ENCODE measurements around the gene ATP8A2.

GRCh38 chr13:25961294-25961693, 589.5 kb downstream of the ATP8A2 start:
- TF ChIP-seq CTCF (IDR thresholded peaks at IDR 0.05; ENCODE audit: low read length), result no peak
- TF ChIP-seq EZH2phosphoT487 (IDR thresholded peaks at IDR 0.05; ENCODE audit: low read length), result no peak
- no peak for TF ChIP-seq EZH2 (optimal IDR thresholded peaks at IDR 0.05; ENCODE audit: low read depth, low read length)

Data from MM.1S (cell line).